Right atrium auricular region (tissue), 2 donors: ENCODE data around the gene TERF2IP. TPM values are rescaled to one million over a fixed set of nuclear protein-coding genes. Genes with fewer than 3 reads are reported as not detected.

ENCODE experiments used
- DNase-seq: peaks from one replicate; pipeline ENCODE4 v3.0.0-alpha.2; 2019; ENCODE audit warnings: low spot score
- H3K27ac ChIP-seq, 2 donors: fragments of 200-600 bp; sonication (generic); 1 replicate in 1 of 2; 2 replicates in 1 of 2; pipeline ENCODE4 v1.5.1; 2016 to 2019
- H3K27me3 ChIP-seq, 2 donors: fragments of 200-600 bp; sonication (generic); one replicate each; pipeline versions ENCODE4 v1.5.1 to v1.6.0; 2017 to 2019
- H3K36me3 ChIP-seq: fragments of 200-600 bp; sonication (generic); one replicate; pipeline ENCODE4 v1.5.1; 2016
- H3K4me1 ChIP-seq, 2 donors: fragments of 200-600 bp; sonication (generic); one replicate each; pipeline versions ENCODE4 v1.5.1 to v1.6.0; 2017 to 2019
- H3K4me3 ChIP-seq, 2 donors: fragments of 200-600 bp; sonication (generic); 1 replicate in 1 of 2; 2 replicates in 1 of 2; pipeline ENCODE4 v1.5.1; 2017 to 2019; ENCODE audit warnings: mild to moderate bottlenecking in 1 of 2, moderate library complexity in 1 of 2
- H3K9me3 ChIP-seq, 2 donors: fragments of 200-600 bp; sonication (generic); one replicate each; pipeline ENCODE4 v1.5.1; 2019
- CTCF ChIP-seq, 2 donors: fragments of 200-600 bp; sonication (generic); IDR thresholded peaks; one replicate each; pipeline ENCODE4 v1.5.1; 2019; ENCODE audit warnings: antibody characterized with exemption in 2 of 2
- total RNA-seq, 2 donors: library from RNA; depleted of rRNA; stranded (reverse); fragments of >200 nt; gene quantifications; one replicate each; pipeline ENCODE4 v1.1.0, GENCODE V29; 2016

The TERF2IP gene
- total RNA-seq, 2 donors from 2014 or later = 77.8 to 81.8 TPM

- Histone ChIP-seq H3K36me3 (no peaks in the 10 kb centered on the region), H3K27ac (peak overlapping the region in 1 of 2 donors; percentile 7), H3K4me3 (no peak overlapping the region), H3K9me3 (no peaks in the 10 kb centered on the region), H3K27me3 (no peaks in the 10 kb centered on the region), H3K4me1 (no peaks in the 10 kb centered on the region)
- DNase-seq = no peak
- TF ChIP-seq CTCF (IDR thresholded peaks at IDR 0.05) = no peak
Observed at GRCh38 chr16:75687361-75687760, 39.8 kb downstream of the TERF2IP start.

- Histone ChIP-seq H3K4me1 (no peaks in the 10 kb centered on the region), H3K9me3 (no peaks in the 10 kb centered on the region), H3K27ac (no peak overlapping the region), H3K4me3 (no peak overlapping the region), H3K27me3 (no peaks in the 10 kb centered on the region), H3K36me3 (no peaks in the 10 kb centered on the region)
- DNase-seq = no peak
- TF ChIP-seq CTCF (IDR thresholded peaks at IDR 0.05) = no peak
Observed at GRCh38 chr16:75695708-75696107, 48.1 kb downstream of the TERF2IP start.

GRCh38 chr16:75697571-75697970 lies 50.0 kb downstream of the TERF2IP start:
- no peak for TF ChIP-seq CTCF (IDR thresholded peaks at IDR 0.05)
- DNase-seq = no peak
- Histone ChIP-seq H3K27ac (no peak overlapping the region), H3K4me1 (no peaks in the 10 kb centered on the region), H3K9me3 (no peaks in the 10 kb centered on the region), H3K27me3 (no peaks in the 10 kb centered on the region), H3K36me3 (no peaks in the 10 kb centered on the region), H3K4me3 (no peak overlapping the region)

GRCh38 chr16:75701361-75701760 lies 53.8 kb downstream of the TERF2IP start, which contains the start of gene DUXB:
DUXB (minus strand) TSS chr16:75701461; CDS start chr16:75701418, 43 bp downstream.
- DNase-seq = no peak
- H3K9me3 ChIP-seq = no peaks in the 10 kb centered on the region
- no peaks in the 10 kb centered on the region for H3K36me3 ChIP-seq

GRCh38 chr16:75702242-75702641 lies 54.7 kb downstream of the TERF2IP start:
- Histone ChIP-seq H3K4me1 (no peaks in the 10 kb centered on the region), H3K27me3 (no peaks in the 10 kb centered on the region), H3K36me3 (no peaks in the 10 kb centered on the region), H3K4me3 (no peak overlapping the region), H3K9me3 (no peaks in the 10 kb centered on the region), H3K27ac (no peak overlapping the region)
- TF ChIP-seq CTCF (IDR thresholded peaks at IDR 0.05) = no peak
- DNase-seq = no peak

More at GRCh38 chr16:75701361-75701760, 53.8 kb downstream of the TERF2IP start, which contains the start of gene DUXB:
- no peak for TF ChIP-seq CTCF (IDR thresholded peaks at IDR 0.05)
- Histone ChIP-seq H3K4me3 (no peak within 1 kb of the TSS), H3K4me1 (no peaks in the 10 kb centered on the region), H3K27me3 (no peaks in the 10 kb centered on the region), H3K27ac (no peak within 1 kb of the TSS)

GRCh38 chr16:75703306-75703705 lies 55.7 kb downstream of the TERF2IP start:
- no peak for TF ChIP-seq CTCF (IDR thresholded peaks at IDR 0.05)
- DNase-seq = no peak
- H3K27me3 ChIP-seq = no peaks in the 10 kb centered on the region
- H3K4me1 ChIP-seq = no peaks in the 10 kb centered on the region
- H3K36me3 ChIP-seq = no peaks in the 10 kb centered on the region
- no peak overlapping the region for H3K27ac ChIP-seq
- H3K9me3 ChIP-seq = no peaks in the 10 kb centered on the region
- no peak overlapping the region for H3K4me3 ChIP-seq
